Colonic mucosa (tissue), 4 donors: Measurements from ENCODE around the gene ING4. TPM values are rescaled to one million over a fixed set of nuclear protein-coding genes. Genes with fewer than 3 reads are reported as not detected.

Source experiments
- DNase-seq: peaks from one replicate; pipeline ENCODE4 v3.0.0-alpha.2; 2020
- H3K27ac ChIP-seq: fragments of 200-600 bp; one replicate; pipeline ENCODE4 v1.8.0; 2021
- H3K27me3 ChIP-seq: fragments of 200-600 bp; one replicate; pipeline ENCODE4 v1.8.0; 2021
- H3K36me3 ChIP-seq: fragments of 200-600 bp; one replicate; pipeline ENCODE4 v1.8.0; 2021
- H3K4me1 ChIP-seq: fragments of 200-600 bp; one replicate; pipeline ENCODE4 v1.8.0; 2021; ENCODE audit warnings: mild to moderate bottlenecking
- H3K4me3 ChIP-seq: fragments of 200-600 bp; one replicate; pipeline ENCODE4 v1.8.0; 2021
- H3K9ac ChIP-seq, 2 donors: one replicate each; pipeline ENCODE4 v1.7.0; 2013; ENCODE audit warnings: control low read depth in 2 of 2, low read depth in 2 of 2, low read length in 2 of 2
- H3K9me3 ChIP-seq: fragments of 200-600 bp; one replicate; pipeline ENCODE4 v1.8.0; 2021
- intact Hi-C: fragments of 100-400 bp; cut with DNase I; formaldehyde crosslinking; loops from one replicate; pipeline ENCODE4 v1.14.1; 2022
- total RNA-seq, 2 donors: library from RNA; stranded (reverse); fragmentation: NEBNext Ultra II Directional in 1 of 2; extraction: Animal tissue kit (Norgen Biotek cat#: 25700) in 1 of 2; gene quantifications; one replicate each; pipeline ENCODE4 v1.2.1, GENCODE V29; 2021
- TF ChIP-seq, protein P1 (sequence below): fragments of 200-600 bp; IDR thresholded peaks from one replicate; pipeline ENCODE4 v1.8.0; 2022; ENCODE audit warnings: antibody characterized with exemption, mild to moderate bottlenecking
- donor health status: healthy.
- donor health status: DM: no; HTN: no; CAD: no.
- donor health status: DM: no; HTN: no; CAD: no.

Gene ING4
- total RNA-seq, 2 donors from 2014 or later = 20.0 to 33.8 TPM

DNA sequence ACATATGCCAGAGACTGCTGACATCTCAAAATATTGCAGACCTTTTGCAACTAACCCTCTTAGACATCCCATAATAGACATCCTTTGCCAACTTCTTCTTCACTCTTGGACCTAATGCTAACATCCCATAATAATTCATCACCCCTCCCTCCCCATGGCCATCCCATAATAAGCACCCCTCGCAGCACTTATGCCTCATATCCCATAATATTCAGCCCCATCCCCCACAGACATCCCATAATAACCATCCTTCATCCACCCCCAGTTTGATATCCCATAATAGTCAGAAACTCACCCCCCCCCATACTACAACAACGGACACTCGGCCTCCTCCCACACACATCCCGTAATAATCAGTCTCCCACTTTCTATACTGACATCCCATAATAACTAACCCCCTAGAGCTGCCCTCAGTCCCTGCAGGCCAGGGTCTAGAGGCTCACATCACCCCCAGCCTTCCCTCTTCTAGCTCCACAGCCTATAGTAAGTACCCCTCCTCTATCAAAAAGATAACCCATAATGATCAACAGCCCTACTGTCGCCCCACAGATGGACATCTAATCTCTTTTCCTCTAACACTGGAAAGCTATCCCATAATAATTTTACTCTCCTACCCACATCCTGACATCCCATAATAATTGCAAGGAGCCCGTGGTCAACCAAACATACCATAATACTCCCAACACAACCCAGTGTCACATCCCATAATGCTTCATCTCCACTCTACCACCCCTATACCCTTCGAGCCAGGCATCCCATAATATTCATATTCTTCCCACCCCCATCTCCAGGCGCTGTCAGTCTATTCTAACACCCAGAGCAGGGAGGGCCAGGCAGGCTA, 54.9 kb downstream of the ING4 start:
- H3K9ac ChIP-seq = peak overlapping the region in 1 of 2 donors; percentile 56
- DNase-seq = peak; percentile 83
- H3K27ac ChIP-seq = peak overlapping the region; percentile 69
- H3K4me1 ChIP-seq = peaks cover 21% of the 10 kb centered on the region
- no peaks in the 10 kb centered on the region for H3K27me3 ChIP-seq
- no peaks in the 10 kb centered on the region for H3K36me3 ChIP-seq
- TF ChIP-seq, protein P1, sequence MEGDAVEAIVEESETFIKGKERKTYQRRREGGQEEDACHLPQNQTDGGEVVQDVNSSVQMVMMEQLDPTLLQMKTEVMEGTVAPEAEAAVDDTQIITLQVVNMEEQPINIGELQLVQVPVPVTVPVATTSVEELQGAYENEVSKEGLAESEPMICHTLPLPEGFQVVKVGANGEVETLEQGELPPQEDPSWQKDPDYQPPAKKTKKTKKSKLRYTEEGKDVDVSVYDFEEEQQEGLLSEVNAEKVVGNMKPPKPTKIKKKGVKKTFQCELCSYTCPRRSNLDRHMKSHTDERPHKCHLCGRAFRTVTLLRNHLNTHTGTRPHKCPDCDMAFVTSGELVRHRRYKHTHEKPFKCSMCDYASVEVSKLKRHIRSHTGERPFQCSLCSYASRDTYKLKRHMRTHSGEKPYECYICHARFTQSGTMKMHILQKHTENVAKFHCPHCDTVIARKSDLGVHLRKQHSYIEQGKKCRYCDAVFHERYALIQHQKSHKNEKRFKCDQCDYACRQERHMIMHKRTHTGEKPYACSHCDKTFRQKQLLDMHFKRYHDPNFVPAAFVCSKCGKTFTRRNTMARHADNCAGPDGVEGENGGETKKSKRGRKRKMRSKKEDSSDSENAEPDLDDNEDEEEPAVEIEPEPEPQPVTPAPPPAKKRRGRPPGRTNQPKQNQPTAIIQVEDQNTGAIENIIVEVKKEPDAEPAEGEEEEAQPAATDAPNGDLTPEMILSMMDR = no peak
- no peaks in the 10 kb centered on the region for H3K9me3 ChIP-seq
- intact Hi-C loops = loop anchor here (5.0 kb wide), 1 partner anchor 36 kb away; no protein-coding TSS in a partner anchor
- H3K4me3 ChIP-seq = no peak overlapping the region

GRCh38 chr12:6606331-6607131, 56.4 kb downstream of the ING4 start:
- Histone ChIP-seq H3K36me3 (peaks cover 1% of the 10 kb centered on the region), H3K27me3 (no peaks in the 10 kb centered on the region), H3K27ac (peak overlapping the region; percentile 98), H3K4me1 (peaks cover 20% of the 10 kb centered on the region), H3K9me3 (no peaks in the 10 kb centered on the region), H3K9ac (peak overlapping the region; percentile 86 to 87), H3K4me3 (peak overlapping the region; percentile 88)
- TF ChIP-seq, protein P1 = no peak
- intact Hi-C loops = loop anchor here (5.0 kb wide), 1 partner anchor 34 kb away; no protein-coding TSS in a partner anchor
- peak; percentile 69 for DNase-seq

DNA sequence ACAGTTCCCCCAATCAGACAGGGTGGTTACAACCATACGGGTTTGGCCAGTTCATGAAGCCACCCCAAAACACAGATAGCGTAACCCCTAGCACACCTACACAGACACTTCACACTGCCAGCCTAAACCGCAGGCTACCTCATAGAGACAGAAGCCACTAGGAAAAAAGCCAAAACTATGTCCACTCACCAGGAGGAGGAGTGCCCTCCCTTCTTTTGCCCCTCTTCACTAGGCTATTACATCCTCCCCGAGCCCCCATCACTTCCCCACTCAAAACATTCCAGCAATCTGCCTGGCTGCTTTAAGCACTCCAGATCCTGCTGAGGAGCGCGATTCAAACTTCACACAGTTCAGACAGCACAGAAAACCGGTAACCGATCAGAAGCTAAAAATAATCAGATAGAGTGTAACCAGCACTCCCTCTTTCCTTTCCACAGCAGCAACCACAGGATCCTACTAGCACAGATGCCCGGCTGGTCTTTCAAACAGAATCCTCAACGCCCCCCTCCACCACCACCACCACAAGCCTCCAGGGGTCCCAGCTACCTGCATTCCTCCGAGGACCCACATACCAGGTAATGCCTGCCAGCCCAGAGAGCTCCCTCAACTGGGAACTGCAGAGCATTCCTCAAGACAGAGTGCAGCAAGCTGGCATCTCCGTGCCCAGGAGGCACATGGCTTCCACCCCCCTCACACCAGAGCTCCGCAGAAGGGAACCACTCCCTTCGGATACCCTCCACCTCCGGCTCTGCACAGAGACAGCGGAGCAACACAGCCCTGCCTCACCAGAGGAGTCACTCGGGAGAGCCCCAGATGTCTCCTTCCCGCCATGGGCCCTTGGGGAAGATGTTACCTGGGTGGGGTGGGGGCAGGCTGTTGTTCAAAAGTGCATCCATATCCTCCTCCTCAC, 57.2 kb downstream of the ING4 start:
- Histone ChIP-seq H3K27me3 (no peaks in the 10 kb centered on the region), H3K27ac (peak overlapping the region; percentile 98), H3K9me3 (no peaks in the 10 kb centered on the region), H3K36me3 (peaks cover 10% of the 10 kb centered on the region), H3K9ac (peak overlapping the region; percentile 77 to 86), H3K4me1 (peaks cover 20% of the 10 kb centered on the region), H3K4me3 (peak overlapping the region; percentile 88)
- DNase-seq = peak; percentile 24
- intact Hi-C loops = loop anchor here (5.0 kb wide), 1 partner anchor 33 kb away; no protein-coding TSS in a partner anchor
- TF ChIP-seq, protein P1 = no peak

DNA sequence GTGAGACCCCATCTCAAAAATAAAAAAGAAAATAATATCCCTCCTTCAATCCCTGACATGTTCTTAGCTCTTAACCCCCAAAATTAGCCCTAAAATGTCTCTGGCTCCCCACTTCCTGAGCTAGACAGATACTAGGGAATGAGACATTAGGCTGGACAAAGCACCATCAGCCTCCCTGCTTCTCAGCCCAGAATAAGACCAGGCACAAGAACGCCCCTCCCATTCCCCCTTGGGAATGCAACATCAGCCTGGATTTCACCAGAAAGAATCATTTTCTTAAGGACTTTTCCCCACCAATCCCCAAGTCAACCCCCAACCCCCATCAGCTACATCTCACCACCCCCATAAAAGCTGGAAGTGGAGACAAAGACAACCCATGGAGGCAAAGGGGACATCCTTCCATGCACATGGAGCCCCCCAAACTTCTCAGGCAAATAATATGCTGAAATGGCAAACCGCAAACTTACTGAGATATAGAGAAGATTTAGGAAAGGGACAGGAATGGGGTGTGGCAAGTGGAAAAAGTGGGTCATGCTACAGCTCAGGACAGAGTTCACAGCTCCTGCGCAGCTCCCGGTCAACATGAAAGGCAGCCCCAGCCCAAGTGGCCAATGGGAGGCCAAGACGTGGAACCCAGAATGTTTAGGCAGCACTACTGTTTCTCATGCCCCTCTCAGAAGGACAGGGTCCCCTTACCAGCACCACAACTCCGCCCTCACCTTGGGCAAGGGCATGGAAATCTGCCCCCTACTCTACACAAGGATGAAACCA, 58.5 kb downstream of the ING4 start:
- Histone ChIP-seq H3K27ac (no peak overlapping the region), H3K36me3 (peaks cover 22% of the 10 kb centered on the region)

More for the DNA sequence above, 58.5 kb downstream of the ING4 start:
- H3K27me3 ChIP-seq = no peaks in the 10 kb centered on the region
- TF ChIP-seq, protein P1 = no peak
- peak overlapping the region; percentile 88 for H3K4me3 ChIP-seq
- intact Hi-C loops = loop anchor here (5.0 kb wide), 1 partner anchor 32 kb away; no protein-coding TSS in a partner anchor
- H3K9me3 ChIP-seq = no peaks in the 10 kb centered on the region
- peak; percentile 55 for DNase-seq
- H3K4me1 ChIP-seq = peaks cover 20% of the 10 kb centered on the region
- H3K9ac ChIP-seq = peak overlapping the region; percentile 13 to 86
